NB4 (cell line): ENCODE measurements around the gene IFI35.

Source experiments
- CTCF ChIP-seq: IDR thresholded peaks from one replicate; pipeline ENCODE4 v1.5.1; 2012; ENCODE audit warnings: low read depth, low read length
- POLR2A ChIP-seq: IDR thresholded peaks from 2 replicates; pipeline ENCODE4 v1.6.1; 2011; ENCODE audit warnings: mild to moderate bottlenecking; ENCODE audit not compliant: insufficient read length; ENCODE audit errors: extremely low read depth

- TF ChIP-seq CTCF, result no peak
- TF ChIP-seq POLR2A, result no peak
These were observed 7.5 kb downstream of the IFI35 start for GRCh38 chr17:43014020-43014648.
